HepG2 (cell line): ENCODE data around the gene CREG1. TPM values are rescaled to one million over a fixed set of nuclear protein-coding genes. Genes with fewer than 3 reads are reported as not detected.

ENCODE experiments used
- AHR ChIP-seq: IDR thresholded peaks from 2 replicates; pipeline ENCODE4 v1.6.1; 2018; ENCODE audit warnings: missing genetic modification reagents, missing compliant biosample characterization
- ARNT2 ChIP-seq: sonication (generic); formaldehyde crosslinking; IDR thresholded peaks from 2 replicates; pipeline ENCODE4 v1.8.0; 2022; ENCODE audit warnings: mild to moderate bottlenecking, low read depth, missing genetic modification reagents, moderate library complexity
- ATF6 ChIP-seq: sonication (generic); formaldehyde crosslinking; conservative IDR thresholded peaks from 2 replicates; pipeline ENCODE4 v1.4.0; 2020; ENCODE audit warnings: missing genetic modification reagents
- BCL3 ChIP-seq: sonication (generic); formaldehyde crosslinking; IDR thresholded peaks from 2 replicates; pipeline ENCODE4 v1.5.1; 2020; ENCODE audit warnings: mild to moderate bottlenecking, missing genetic modification reagents, moderate library complexity
- BRF2 ChIP-seq: sonication (generic); formaldehyde crosslinking; IDR thresholded peaks from 2 replicates; pipeline ENCODE4 v1.8.1; 2022; ENCODE audit warnings: mild to moderate bottlenecking, missing genetic modification reagents
- CENPX ChIP-seq: sonication (generic); formaldehyde crosslinking; IDR thresholded peaks from 2 replicates; pipeline ENCODE4 v1.9.0; 2021; ENCODE audit warnings: mild to moderate bottlenecking, missing genetic modification reagents, moderate library complexity
- KLF6 ChIP-seq: IDR thresholded peaks from 2 replicates; pipeline ENCODE4 v1.8.0; 2016; ENCODE audit warnings: missing biosample characterization, missing genetic modification reagents
- NFE2L2 ChIP-seq: fragments of 150-350 bp; IDR thresholded peaks from 2 replicates; pipeline ENCODE4 v1.6.1; 2014; ENCODE audit warnings: low read length
- PAXIP1 ChIP-seq: sonication (generic); formaldehyde crosslinking; conservative IDR thresholded peaks from 2 replicates; pipeline ENCODE4 v1.4.0; 2020; ENCODE audit warnings: mild to moderate bottlenecking, missing genetic modification reagents, moderate library complexity
- PCBP2 ChIP-seq: fragments of 200-400 bp; formaldehyde crosslinking; optimal IDR thresholded peaks from 2 replicates; pipeline ENCODE3; 2018; ENCODE audit warnings: low read length, low read depth; ENCODE audit not compliant: poor library complexity, severe bottlenecking
- PPARG ChIP-seq: conservative IDR thresholded peaks from 2 replicates; pipeline ENCODE4 v1.6.1; 2016; ENCODE audit warnings: missing biosample characterization, missing genetic modification reagents
- PRDM15 ChIP-seq: sonication (generic); formaldehyde crosslinking; IDR thresholded peaks from 2 replicates; pipeline ENCODE4 v1.4.0; 2020; ENCODE audit warnings: missing genetic modification reagents
- STAG1 ChIP-seq: sonication (generic); formaldehyde crosslinking; IDR thresholded peaks from 2 replicates; pipeline ENCODE4 v1.4.0; 2020; ENCODE audit warnings: missing genetic modification reagents
- THAP8 ChIP-seq: sonication (generic); formaldehyde crosslinking; IDR thresholded peaks from 2 replicates; pipeline ENCODE4 v1.5.1; 2020; ENCODE audit warnings: missing genetic modification reagents, mild to moderate bottlenecking, borderline replicate concordance
- ZNF331 ChIP-seq: sonication (generic); formaldehyde crosslinking; IDR thresholded peaks from 2 replicates; pipeline ENCODE4 v1.4.0; 2020; ENCODE audit warnings: missing genetic modification reagents
- polyA plus RNA-seq, 8 experiments: library from polyadenylated mRNA; depleted of rRNA in 3 of 8; stranded (reverse) in 7 of 8; unstranded in 1 of 8; fragments of >200 nt; fragmentation: Illumina TruSeq in 4 of 8; extraction: Trizol in 4 of 8; gene quantifications; 2 replicates each; pipeline versions ENCODE4 v1.2.1 to v1.2.3, GENCODE V29; 2011 to 2016; ENCODE audit warnings: low read depth in 4 of 8, missing spikeins in 1 of 8, mixed read lengths in 1 of 8; ENCODE audit not compliant: insufficient read depth in 1 of 8
- total RNA-seq, 5 experiments: library from RNA; depleted of rRNA; stranded (reverse); fragments of >200 nt; fragmentation: Illumina TruSeq; extraction: Trizol; gene quantifications; 2 replicates each; pipeline ENCODE4 v1.2.3, GENCODE V29; 2016; ENCODE audit warnings: low read depth in 1 of 5

The CREG1 gene
- total and polyA plus RNA-seq, 2 of the 13 experiments (the other 11 are each of a cell fraction or from before 2014, with no cell fraction given), result 31.3 to 33.5 TPM

GRCh38 chr1:167553136-167554027 lies at the start of gene CREG1 (continued):
- no peak; the same call in 1 of the 2 replicates for TF ChIP-seq BCL3 (CRISPR knock-in tag)
- peak; percentile 93 for TF ChIP-seq ARNT2
- TF ChIP-seq PPARG (CRISPR knock-in tag), result no peak
- TF ChIP-seq PRDM15 (CRISPR knock-in tag), result peak; percentile 59; the same call in 1 of the 2 replicates
- no peak for TF ChIP-seq NFE2L2
- TF ChIP-seq ZNF331 (CRISPR knock-in tag), result no peak
- 0 out of 2 replicates have a peak, but pooled peaks have one; percentile 89 for TF ChIP-seq BRF2 (CRISPR knock-in tag)
- no peak for TF ChIP-seq KLF6 (CRISPR knock-in tag)
- TF ChIP-seq PAXIP1 (CRISPR knock-in tag), result no peak
- no peak for TF ChIP-seq THAP8
- TF ChIP-seq CENPX (CRISPR knock-in tag), result no peak
- TF ChIP-seq ATF6, result no peak
- TF ChIP-seq AHR, result no peak
- TF ChIP-seq STAG1 (CRISPR knock-in tag), result no peak
- TF ChIP-seq PCBP2, result no peak
